OCI-LY3 (cell line): ENCODE measurements around the gene BCO1.

Experiments
- EZH2phosphoT487 ChIP-seq: fragments of 200-600 bp; shearing (Covaris generic); IDR thresholded peaks from 2 replicates; pipeline ENCODE4 v1.6.1; 2018; ENCODE audit warnings: antibody characterized with exemption, mixed run types, low read depth
- TF ChIP-seq, protein P1 (sequence below): fragments of 200-600, 300-600 bp; sonication (generic); IDR thresholded peaks from 2 replicates; pipeline ENCODE4 v1.5.1; 2014; ENCODE audit warnings: antibody characterized with exemption, low read length, low read depth

DNA sequence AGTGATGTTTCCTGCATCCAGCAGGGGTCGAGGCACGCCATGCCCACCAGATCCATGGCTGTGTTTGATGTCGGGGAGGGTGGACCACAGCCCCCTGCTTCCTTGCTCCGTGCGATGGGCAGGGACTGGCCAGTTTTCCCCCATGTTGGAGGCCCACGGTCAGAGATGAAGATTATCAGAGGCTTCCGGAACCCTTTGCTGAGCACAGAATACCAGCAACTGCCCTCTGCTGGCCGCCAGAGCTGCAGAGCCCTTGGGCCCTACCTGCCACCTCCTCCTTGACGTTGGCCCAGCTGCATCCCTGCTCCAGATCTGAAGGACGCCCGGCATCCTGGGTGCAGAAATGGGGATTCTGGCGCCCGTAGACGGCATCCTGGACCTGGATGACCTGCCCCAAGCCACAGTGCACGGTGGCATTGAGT is 23.7 kb upstream of the BCO1 start:
- TF ChIP-seq, protein P1, sequence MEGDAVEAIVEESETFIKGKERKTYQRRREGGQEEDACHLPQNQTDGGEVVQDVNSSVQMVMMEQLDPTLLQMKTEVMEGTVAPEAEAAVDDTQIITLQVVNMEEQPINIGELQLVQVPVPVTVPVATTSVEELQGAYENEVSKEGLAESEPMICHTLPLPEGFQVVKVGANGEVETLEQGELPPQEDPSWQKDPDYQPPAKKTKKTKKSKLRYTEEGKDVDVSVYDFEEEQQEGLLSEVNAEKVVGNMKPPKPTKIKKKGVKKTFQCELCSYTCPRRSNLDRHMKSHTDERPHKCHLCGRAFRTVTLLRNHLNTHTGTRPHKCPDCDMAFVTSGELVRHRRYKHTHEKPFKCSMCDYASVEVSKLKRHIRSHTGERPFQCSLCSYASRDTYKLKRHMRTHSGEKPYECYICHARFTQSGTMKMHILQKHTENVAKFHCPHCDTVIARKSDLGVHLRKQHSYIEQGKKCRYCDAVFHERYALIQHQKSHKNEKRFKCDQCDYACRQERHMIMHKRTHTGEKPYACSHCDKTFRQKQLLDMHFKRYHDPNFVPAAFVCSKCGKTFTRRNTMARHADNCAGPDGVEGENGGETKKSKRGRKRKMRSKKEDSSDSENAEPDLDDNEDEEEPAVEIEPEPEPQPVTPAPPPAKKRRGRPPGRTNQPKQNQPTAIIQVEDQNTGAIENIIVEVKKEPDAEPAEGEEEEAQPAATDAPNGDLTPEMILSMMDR, result peak; percentile 31
- TF ChIP-seq EZH2phosphoT487, result no peak
